Keratinocyte (primary cell): ENCODE measurements around the gene SMAD3. TPM values are rescaled to one million over a fixed set of nuclear protein-coding genes. Genes with fewer than 3 reads are reported as not detected.

ENCODE experiments used
- DNase-seq: peaks from one replicate; pipeline ENCODE4 v3.0.0-alpha.2; 2011; ENCODE audit warnings: low read depth, missing footprints, low spot score
- FAIRE-seq: peaks from 2 replicates; lab custom pipeline; 2011; peaks lifted over from hg19 to GRCh38; lab: Jason Lieb, UNC
- H2AFZ ChIP-seq: 2 replicates; pipeline ENCODE4 v1.6.0; 2012; ENCODE audit warnings: low read length, control low read depth, inconsistent platforms; ENCODE audit not compliant: control insufficient read depth
- H3K27ac ChIP-seq: 2 replicates; pipeline ENCODE4 v1.5.1; 2011; ENCODE audit warnings: low read length; ENCODE audit not compliant: control insufficient read depth, insufficient read depth
- H3K27me3 ChIP-seq: 3 replicates; pipeline ENCODE4 v1.6.0; 2011; ENCODE audit warnings: low read length; ENCODE audit not compliant: control insufficient read depth, insufficient read depth; ENCODE audit errors: extremely low read depth
- H3K36me3 ChIP-seq, 2 experiments: 2 replicates in 1 of 2; 3 replicates in 1 of 2; pipeline ENCODE4 v1.5.1; 2011; ENCODE audit warnings: low read length in 2 of 2, mild to moderate bottlenecking in 1 of 2; ENCODE audit not compliant: control insufficient read depth in 2 of 2, insufficient read depth in 2 of 2; ENCODE audit errors: extremely low read depth in 1 of 2
- H3K4me1 ChIP-seq: 3 replicates; pipeline ENCODE4 v1.5.1; 2011; ENCODE audit warnings: low read length; ENCODE audit not compliant: control insufficient read depth, insufficient read depth; ENCODE audit errors: extremely low read depth
- H3K4me2 ChIP-seq: 3 replicates; pipeline ENCODE4 v1.6.0; 2011; ENCODE audit warnings: low read depth, low read length; ENCODE audit not compliant: control insufficient read depth, insufficient read depth; ENCODE audit errors: extremely low read depth
- H3K4me3 ChIP-seq, 3 experiments: fragments of 200-600 bp in 1 of 3; sonication (generic) in 1 of 3; 2 replicates in 2 of 3; 3 replicates in 1 of 3; pipeline ENCODE4 v1.5.1; 2011 to 2016; ENCODE audit warnings: low read length in 3 of 3, mild to moderate bottlenecking in 3 of 3, control low read depth in 2 of 3, inconsistent platforms in 1 of 3, low read depth in 1 of 3, mixed read lengths in 1 of 3, mixed run types in 1 of 3, moderate library complexity in 1 of 3; ENCODE audit not compliant: control insufficient read depth in 2 of 3, insufficient read depth in 2 of 3; ENCODE audit errors: extremely low read depth in 1 of 3
- H3K79me2 ChIP-seq: 2 replicates; pipeline ENCODE4 v1.6.0; 2012; ENCODE audit warnings: low read length; ENCODE audit not compliant: control insufficient read depth, insufficient read depth
- H3K9ac ChIP-seq: 3 replicates; pipeline ENCODE4 v1.6.0; 2011; ENCODE audit warnings: low read length; ENCODE audit not compliant: control insufficient read depth, insufficient read depth; ENCODE audit errors: extremely low read depth
- H3K9me1 ChIP-seq: 3 replicates; pipeline ENCODE4 v1.6.0; 2011; ENCODE audit warnings: low read length; ENCODE audit not compliant: control insufficient read depth, insufficient read depth; ENCODE audit errors: extremely low read depth
- H3K9me3 ChIP-seq: 2 replicates; pipeline ENCODE4 v1.5.1; 2012; ENCODE audit warnings: low read depth, low read length; ENCODE audit not compliant: control insufficient read depth
- H4K20me1 ChIP-seq: 3 replicates; pipeline ENCODE4 v1.6.0; 2011; ENCODE audit warnings: low read length; ENCODE audit not compliant: control insufficient read depth, insufficient read depth; ENCODE audit errors: extremely low read depth
- EZH2 ChIP-seq: IDR thresholded peaks from one replicate; pipeline ENCODE4 v1.6.1; 2012; ENCODE audit warnings: inconsistent platforms, mild to moderate bottlenecking, low read length, moderate library complexity
- dilution Hi-C: fragments of 300-500 bp; cut with MboI; formaldehyde crosslinking; loops from one replicate; pipeline ENCODE4 v1.7.0; 2020; ENCODE audit warnings: low sequenced_read_pairs; ENCODE audit not compliant: extremely low pct_ligation_motif_present
- polyA plus RNA-seq, 5 experiments: library from polyadenylated mRNA; depleted of rRNA in 3 of 5; stranded (reverse) in 3 of 5; stranded (forward) in 1 of 5; unstranded in 1 of 5; fragments of >200 nt; gene quantifications; 1 replicate in 1 of 5; 2 replicates in 3 of 5; 3 replicates in 1 of 5; pipeline versions ENCODE4 v1.2.1 to v1.2.3, GENCODE V29; 2011 to 2012; ENCODE audit warnings: missing spikeins in 2 of 5, low read depth in 1 of 5, low replicate concordance in 1 of 5
- TF ChIP-seq, protein P1 (sequence below), 3 experiments: IDR thresholded peaks in 1 of 3; conservative IDR thresholded peaks in 1 of 3; optimal IDR thresholded peaks in 1 of 3; 2 replicates in 2 of 3; 3 replicates in 1 of 3; pipeline versions ENCODE3 to v1.5.1; 2011; ENCODE audit warnings: low read length in 3 of 3, mild to moderate bottlenecking in 3 of 3, moderate library complexity in 2 of 3, control low read depth in 1 of 3, inconsistent platforms in 1 of 3; ENCODE audit not compliant: insufficient read depth in 2 of 3; ENCODE audit errors: extremely low read depth in 1 of 3

SMAD3 gene
- polyA plus RNA-seq, 1 donor (not counting 4 experiments of a cell fraction or from before 2014, with no cell fraction given), result 33.7 TPM

DNA sequence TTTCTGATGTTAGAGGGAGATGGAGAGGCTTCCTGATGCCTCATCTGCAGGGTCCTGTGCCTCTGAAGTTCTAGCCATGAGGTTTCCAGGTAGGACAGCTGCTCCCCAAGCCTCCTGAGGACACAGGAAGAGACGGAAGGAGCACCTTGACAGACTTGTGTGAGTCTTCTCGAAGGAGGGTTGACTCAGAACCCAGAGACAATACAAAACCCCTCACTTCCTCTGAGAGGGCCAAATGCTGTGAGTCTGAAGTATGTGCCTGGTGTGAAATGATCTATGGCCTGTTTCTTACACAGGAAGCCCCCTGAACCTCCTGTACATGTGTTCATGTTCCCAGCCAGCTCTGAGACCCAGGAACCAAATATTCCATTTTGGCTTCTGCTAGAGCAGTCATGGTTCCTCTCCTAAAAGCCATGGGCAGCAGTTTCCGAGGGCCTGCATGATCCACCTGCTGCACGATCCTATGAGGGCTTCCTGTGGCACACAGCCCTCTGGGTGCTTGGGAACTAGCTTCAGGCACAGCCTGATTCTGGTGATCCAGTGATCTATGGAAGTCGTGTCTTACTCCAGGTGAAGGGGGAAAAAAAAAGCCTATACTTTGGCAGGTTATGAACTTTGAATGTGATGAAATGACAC is 126.9 kb downstream of the SMAD3 start:
- H3K9me1 ChIP-seq, result no peaks in the 10 kb centered on the region
- H4K20me1 ChIP-seq, result no peaks in the 10 kb centered on the region
- no peak overlapping the region for H3K4me3 ChIP-seq
- no peaks in the 10 kb centered on the region for H3K9me3 ChIP-seq
- no peak overlapping the region for H2AFZ ChIP-seq
- FAIRE-seq, result no peak
- no peaks in the 10 kb centered on the region for H3K27me3 ChIP-seq
- DNase-seq, result no peak
- H3K36me3 ChIP-seq, result peaks cover 37 to 52% of the 10 kb centered on the region in 2 experiments
- H3K4me2 ChIP-seq, result no peak overlapping the region
- H3K27ac ChIP-seq, result no peak overlapping the region
- no peak overlapping the region for H3K9ac ChIP-seq
- dilution Hi-C loops, result no loop called here
- H3K4me1 ChIP-seq, result no peaks in the 10 kb centered on the region
- TF ChIP-seq, protein P1, sequence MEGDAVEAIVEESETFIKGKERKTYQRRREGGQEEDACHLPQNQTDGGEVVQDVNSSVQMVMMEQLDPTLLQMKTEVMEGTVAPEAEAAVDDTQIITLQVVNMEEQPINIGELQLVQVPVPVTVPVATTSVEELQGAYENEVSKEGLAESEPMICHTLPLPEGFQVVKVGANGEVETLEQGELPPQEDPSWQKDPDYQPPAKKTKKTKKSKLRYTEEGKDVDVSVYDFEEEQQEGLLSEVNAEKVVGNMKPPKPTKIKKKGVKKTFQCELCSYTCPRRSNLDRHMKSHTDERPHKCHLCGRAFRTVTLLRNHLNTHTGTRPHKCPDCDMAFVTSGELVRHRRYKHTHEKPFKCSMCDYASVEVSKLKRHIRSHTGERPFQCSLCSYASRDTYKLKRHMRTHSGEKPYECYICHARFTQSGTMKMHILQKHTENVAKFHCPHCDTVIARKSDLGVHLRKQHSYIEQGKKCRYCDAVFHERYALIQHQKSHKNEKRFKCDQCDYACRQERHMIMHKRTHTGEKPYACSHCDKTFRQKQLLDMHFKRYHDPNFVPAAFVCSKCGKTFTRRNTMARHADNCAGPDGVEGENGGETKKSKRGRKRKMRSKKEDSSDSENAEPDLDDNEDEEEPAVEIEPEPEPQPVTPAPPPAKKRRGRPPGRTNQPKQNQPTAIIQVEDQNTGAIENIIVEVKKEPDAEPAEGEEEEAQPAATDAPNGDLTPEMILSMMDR (optimal IDR thresholded peaks at IDR 0.05 in 1 of 3, IDR thresholded peaks at IDR 0.05 in 1 of 3, conservative IDR thresholded peaks at IDR 0.05 in 1 of 3; ENCODE audit: extremely low read depth in 1 of 3, insufficient read depth in 2 of 3, low read length in 3 of 3), result no peak
- TF ChIP-seq EZH2, result no peak
- H3K79me2 ChIP-seq, result no peaks in the 10 kb centered on the region

DNA sequence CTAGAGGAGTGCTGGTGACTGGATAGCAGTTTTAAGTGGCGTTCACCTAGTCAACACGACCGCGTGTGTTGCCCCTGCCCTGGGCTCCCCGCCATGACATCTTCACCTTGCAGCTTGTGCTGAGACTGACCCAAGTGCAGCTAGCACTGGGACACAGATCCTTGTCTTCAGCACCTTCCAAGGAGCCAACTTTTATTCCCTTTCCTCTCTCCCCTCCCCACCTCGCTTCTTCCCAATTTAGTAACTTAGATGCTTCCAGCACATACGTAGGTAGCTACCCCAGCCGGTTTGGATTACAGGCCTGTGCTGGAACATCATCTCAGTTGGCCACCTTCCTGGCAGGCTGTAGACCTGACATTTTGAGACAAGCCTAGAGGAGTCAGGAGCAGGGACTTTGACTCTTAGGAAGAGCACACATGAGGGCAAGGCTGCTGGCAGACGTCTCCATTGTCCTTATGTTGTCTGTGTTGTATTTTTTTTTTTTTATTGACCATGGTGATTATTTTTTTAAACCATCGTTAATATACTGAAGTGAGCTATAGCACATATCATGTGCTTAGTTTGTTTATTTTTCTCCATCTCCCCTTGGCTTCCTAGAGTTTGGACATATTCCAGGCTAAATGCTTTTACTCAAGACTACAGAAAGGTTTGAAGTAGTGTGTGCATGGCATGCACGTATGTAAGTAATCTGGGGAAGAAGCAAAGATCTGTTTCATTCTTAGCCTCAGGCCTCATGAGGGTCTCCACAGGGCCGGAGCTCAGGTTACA is 128.0 kb downstream of the SMAD3 start:
- H4K20me1 ChIP-seq, result no peaks in the 10 kb centered on the region
- dilution Hi-C loops, result no loop called here
- H2AFZ ChIP-seq, result no peak overlapping the region
- H3K27me3 ChIP-seq, result no peaks in the 10 kb centered on the region
- no peak overlapping the region for H3K4me3 ChIP-seq
- FAIRE-seq (peak; percentile 13), DNase-seq (no peak)
- no peak for TF ChIP-seq EZH2
- TF ChIP-seq, protein P1 (optimal IDR thresholded peaks at IDR 0.05 in 1 of 3, IDR thresholded peaks at IDR 0.05 in 1 of 3, conservative IDR thresholded peaks at IDR 0.05 in 1 of 3; ENCODE audit: extremely low read depth in 1 of 3, insufficient read depth in 2 of 3, low read length in 3 of 3), result no peak
- H3K4me1 ChIP-seq, result no peaks in the 10 kb centered on the region
- H3K36me3 ChIP-seq, result peaks cover 31 to 46% of the 10 kb centered on the region in 2 experiments
- no peaks in the 10 kb centered on the region for H3K79me2 ChIP-seq
- no peaks in the 10 kb centered on the region for H3K9me1 ChIP-seq
- H3K9me3 ChIP-seq, result no peaks in the 10 kb centered on the region
- no peak overlapping the region for H3K4me2 ChIP-seq
- H3K9ac ChIP-seq, result no peak overlapping the region
- no peak overlapping the region for H3K27ac ChIP-seq
